Liver (tissue), 3 donors: ENCODE data around the gene STAB1.

ENCODE experiments used
- CTCF ChIP-seq: fragments of 150-350 bp; IDR thresholded peaks from 2 replicates; pipeline ENCODE4 v1.5.1; 2017; ENCODE audit warnings: improper control_type of control experiment, low read depth, low read length; ENCODE audit not compliant: missing input control
- GABPA ChIP-seq, 2 donors: IDR thresholded peaks in 1 of 2; conservative IDR thresholded peaks in 1 of 2; 2 replicates each; pipeline ENCODE4 v1.6.1; 2016; ENCODE audit warnings: antibody characterized with exemption in 2 of 2, mild to moderate bottlenecking in 1 of 2, moderate library complexity in 1 of 2
- JUND ChIP-seq, 2 donors: IDR thresholded peaks; 2 replicates each; pipeline ENCODE4 v1.6.1; 2016; ENCODE audit warnings: antibody characterized with exemption in 2 of 2
- REST ChIP-seq: IDR thresholded peaks from 2 replicates; pipeline ENCODE4 v1.6.1; 2016; ENCODE audit warnings: antibody characterized with exemption, mild to moderate bottlenecking
- RXRA ChIP-seq, 2 donors: IDR thresholded peaks; 2 replicates each; pipeline ENCODE4 v1.6.1; 2017 to 2018; ENCODE audit warnings: antibody characterized with exemption in 2 of 2, mild to moderate bottlenecking in 1 of 2
- ZBTB33 ChIP-seq: IDR thresholded peaks from 2 replicates; pipeline ENCODE4 v1.6.1; 2016; ENCODE audit warnings: antibody characterized with exemption
- donor health status: healthy.
- donor health status: healthy.

- TF ChIP-seq CTCF (no peak), JUND (IDR thresholded peaks at IDR 0.05) (no peak), GABPA (IDR thresholded peaks at IDR 0.05 in 1 of 2, conservative IDR thresholded peaks at IDR 0.05 in 1 of 2) (no peak), REST (no peak), RXRA (IDR thresholded peaks at IDR 0.05) (no peak), ZBTB33 (no peak)
Observed at GRCh38 chr3:52504977-52505376, 9.8 kb downstream of the STAB1 start.
